HG03460 (cell line): ENCODE data around the gene DXO.
"Not testable (repeated sequence)": the region's sequence is repeated elsewhere in the genome, so short reads cannot be mapped to it uniquely, and the experiment has no call there.

Source experiments
- ATAC-seq: cut with Tn5 transposase; IDR thresholded peaks from one replicate; pipeline ENCODE4 v1.9.1; 2021; ENCODE audit not compliant: unreplicated experiment

Gene DXO

GRCh38 chr6:31980195-31980876 lies 8.4 kb upstream of the DXO start:
- not testable (repeated sequence) for ATAC-seq

GRCh38 chr6:31979238-31979898 lies 7.4 kb upstream of the DXO start:
- ATAC-seq, result no peak

DNA sequence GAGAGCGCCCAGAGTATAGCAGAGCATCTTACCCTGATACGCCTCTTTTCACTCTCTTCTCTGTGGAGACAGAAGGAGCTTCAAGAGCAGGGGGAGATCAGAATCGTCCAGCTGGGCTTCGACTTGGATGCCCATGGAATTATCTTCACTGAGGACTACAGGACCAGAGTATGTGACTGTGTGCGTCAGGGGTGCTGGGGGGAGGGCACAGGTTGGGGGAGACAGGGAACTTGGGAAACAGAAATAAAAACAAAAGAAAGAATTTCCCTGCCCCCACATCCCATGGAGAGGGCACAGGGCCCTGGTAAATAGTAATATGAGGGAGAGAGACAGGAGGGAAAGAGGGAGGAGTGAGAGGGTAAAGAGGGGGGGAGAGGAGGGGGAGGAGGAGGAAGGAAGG lies 6.9 kb upstream of the DXO start:
- no peak for ATAC-seq

- ATAC-seq, result no peak
These were observed 6.0 kb upstream of the DXO start for GRCh38 chr6:31977816-31978431.

DNA sequence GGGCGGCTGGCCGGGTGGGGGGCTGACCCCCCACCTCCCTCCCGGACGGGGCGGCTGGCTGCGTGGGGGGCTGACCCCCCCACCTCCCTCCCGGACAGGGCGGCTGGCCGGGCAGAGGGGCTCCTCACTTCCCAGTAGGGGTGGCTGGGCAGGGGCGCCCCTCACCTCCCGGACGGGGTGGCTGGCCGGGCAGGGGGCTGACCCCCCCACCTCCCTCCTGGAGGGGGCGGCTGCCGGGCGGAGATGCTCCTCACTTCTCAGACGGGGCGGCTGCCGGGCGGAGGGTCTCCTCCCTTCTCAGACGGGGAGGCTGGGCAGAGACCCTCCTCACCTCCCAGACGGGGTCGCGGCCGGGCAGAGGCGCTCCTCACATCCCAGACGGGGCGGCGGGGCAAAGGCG lies 4.1 kb upstream of the DXO start:
- not testable (repeated sequence) for ATAC-seq

DNA sequence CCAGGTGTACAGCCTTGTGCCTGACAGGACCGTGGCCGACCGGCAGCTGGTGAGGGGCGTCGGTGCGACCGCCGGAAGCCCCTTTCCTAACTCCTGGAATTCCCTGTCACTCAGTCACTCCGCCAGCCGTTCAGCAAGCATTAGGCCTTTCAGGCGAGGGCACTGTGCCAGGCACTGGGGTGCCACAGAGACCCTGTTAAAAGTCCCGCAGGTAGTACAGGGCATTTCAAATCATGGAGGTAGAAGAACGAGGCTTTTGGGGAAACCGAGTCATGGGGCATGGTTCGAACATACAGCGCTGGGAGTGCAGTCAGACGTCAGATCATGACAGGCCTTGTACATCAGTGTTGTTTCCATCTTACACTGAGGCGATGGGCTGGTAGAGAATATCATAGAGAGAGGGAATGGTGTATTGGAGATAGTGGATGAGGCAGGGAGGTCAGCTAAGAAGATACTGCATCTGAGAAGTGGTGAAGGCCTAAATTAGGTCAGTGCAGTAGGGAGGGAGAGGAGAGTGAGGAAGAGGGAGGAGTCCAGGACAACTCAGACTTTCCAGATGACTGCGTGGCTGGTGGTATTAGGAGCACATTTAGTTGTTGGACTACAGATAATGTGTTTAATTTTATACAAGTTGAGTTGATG lies 892 bp upstream of the DXO start:
- ATAC-seq, result no peak

- ATAC-seq, result no peak
These were observed 502 bp downstream of the DXO start for GRCh38 chr6:31971279-31971992.

- no peak for ATAC-seq
These were observed 1.2 kb downstream of the DXO start for GRCh38 chr6:31970604-31971271.

- no peak for ATAC-seq
These were observed 2.0 kb downstream of the DXO start for GRCh38 chr6:31969712-31970603.

DNA sequence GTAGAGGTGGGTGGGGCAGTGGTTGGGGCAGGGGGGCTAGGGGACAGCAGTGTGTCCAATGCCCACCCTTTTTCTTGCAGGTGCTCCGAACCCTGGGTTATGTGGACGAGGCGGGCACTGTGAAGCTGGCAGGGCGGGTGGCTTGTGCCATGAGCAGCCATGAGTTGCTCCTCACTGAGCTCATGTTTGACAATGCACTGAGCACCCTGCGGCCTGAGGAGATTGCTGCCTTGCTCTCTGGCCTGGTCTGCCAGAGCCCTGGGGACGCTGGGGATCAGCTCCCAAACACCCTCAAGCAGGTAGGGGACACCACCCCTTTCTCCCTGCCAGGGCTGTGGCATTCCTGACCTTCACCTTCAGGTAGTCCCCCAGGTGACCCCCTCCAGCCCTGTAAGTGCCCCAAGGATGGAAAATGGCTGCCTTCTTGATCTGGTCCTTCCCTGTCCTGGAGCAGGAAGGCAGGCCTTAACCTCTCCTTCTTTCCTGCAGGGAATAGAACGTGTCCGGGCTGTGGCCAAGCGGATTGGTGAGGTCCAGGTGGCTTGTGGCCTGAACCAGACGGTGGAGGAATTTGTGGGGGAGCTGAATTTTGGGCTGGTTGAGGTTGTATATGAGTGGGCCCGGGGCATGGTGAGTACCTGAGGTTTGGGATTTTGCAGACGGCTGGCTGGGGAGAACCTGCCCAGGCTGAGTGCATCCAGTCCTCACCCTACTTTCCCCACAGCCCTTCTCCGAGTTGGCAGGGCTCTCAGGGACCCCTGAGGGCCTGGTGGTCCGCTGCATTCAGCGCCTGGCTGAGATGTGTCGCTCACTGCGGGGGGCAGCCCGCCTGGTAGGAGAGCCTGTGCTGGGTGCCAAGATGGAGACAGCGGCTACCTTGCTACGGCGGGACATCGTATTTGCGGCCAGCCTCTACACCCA lies 2.9 kb downstream of the DXO start:
- ATAC-seq, result no peak

DNA sequence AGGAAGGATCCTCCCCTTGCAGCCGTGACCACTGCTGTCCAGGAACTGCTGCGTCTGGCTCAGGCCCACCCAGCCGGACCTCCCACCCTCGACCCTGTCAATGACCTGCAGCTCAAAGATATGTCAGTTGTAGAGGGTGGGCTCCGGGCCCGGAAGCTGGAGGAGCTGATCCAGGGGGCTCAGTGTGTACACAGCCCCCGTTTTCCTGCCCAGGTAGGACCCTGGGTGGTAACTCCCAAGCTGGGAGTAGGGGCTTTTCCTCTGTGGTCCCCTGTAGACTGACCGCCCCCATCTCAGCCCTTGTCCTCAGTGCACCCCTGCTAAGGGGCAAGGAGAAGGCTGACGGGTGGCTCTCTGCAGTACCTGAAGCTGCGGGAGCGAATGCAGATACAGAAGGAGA lies 3.6 kb downstream of the DXO start:
- no peak for ATAC-seq

GRCh38 chr6:31967926-31968320 lies 4.0 kb downstream of the DXO start:
- ATAC-seq, result no peak

DNA sequence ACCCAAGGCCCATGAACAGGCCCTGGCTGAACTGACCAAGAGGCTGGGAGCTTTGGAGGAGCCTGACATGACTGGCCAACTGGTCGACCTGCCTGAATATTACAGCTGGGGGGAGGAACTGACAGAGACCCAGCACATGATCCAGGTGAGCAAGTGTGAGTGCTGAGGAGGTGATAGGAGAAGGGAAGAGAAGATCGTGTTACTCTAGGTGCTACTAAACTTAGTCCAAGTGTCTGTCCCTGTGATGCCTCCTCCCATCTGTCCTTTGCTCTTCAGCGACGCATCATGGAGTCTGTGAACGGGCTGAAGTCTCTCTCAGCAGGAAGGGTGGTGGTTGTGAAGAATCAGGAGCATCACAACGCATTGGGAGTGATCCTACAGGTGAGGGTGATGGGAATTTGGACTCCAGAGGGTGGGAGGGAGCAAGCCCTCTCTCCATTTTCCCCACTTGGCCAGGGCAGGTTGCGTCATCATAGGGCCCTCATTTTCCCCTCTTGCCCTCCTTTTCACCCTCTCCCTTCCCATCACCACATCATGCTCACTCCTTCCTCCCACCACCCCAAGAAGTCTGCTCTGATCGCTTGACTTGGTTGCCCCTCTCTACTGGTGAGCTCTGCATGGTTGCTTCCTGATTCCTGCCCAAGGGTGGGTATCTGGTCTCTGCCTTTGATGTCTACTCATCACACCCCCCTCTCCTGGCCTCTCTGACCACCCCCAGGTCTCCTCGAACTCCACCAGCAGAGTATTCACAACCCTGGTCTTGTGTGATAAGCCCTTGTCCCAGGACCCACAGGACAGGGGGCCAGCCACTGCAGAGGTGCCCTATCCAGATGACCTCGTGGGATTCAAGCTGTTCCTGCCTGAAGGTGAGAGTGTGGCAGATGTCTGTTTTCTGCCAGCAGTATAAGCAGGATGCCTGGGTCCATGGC lies 4.7 kb downstream of the DXO start:
- ATAC-seq, result no peak

DNA sequence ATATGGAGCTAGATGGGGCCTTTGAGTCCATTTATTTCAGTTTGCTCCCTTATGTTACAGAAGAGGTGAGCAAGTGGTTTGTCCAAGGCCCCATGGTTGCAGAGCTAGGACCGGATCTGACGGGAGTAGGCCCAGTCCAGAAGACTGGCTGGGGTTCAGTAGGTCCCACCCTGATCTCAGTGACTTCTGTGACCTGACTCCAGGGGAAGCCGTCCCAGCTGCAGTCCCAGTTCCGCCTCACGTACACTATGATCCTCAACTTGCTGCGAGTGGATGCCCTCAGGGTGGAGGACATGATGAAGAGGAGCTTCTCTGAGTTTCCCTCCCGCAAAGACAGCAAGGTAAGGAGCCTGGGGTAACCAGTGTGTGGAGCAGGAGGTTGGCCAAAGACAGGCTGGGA lies 5.4 kb downstream of the DXO start:
- ATAC-seq, result no peak

DNA sequence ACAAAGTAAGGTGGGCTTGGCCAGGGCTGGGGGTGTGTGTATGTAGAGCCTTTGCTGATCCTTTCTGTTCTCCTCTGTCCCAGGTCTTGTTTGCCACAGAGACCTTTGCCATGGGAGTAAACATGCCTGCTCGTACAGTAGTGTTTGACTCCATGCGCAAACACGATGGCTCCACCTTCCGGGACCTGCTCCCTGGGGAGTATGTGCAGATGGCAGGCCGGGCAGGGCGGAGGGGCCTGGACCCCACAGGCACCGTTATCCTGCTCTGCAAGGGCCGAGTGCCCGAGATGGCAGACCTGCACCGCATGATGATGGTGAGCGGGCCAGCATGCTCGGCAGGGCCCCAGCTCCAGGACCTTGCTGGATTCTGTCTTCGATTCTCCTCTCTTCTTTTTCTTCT lies 6.2 kb downstream of the DXO start:
- no peak for ATAC-seq

GRCh38 chr6:31963921-31964320 lies 8.0 kb downstream of the DXO start:
- no peak for ATAC-seq

GRCh38 chr6:31961616-31962015 lies 10.3 kb downstream of the DXO start:
- ATAC-seq, result no peak
